Loucy (cell line): ENCODE data around the gene FHAD1.

Experiments used
- H2AFZ ChIP-seq: fragments of 200-600 bp; sonication (generic); 2 replicates; pipeline ENCODE4 v1.6.0; 2016; ENCODE audit warnings: antibody characterized with exemption, mild to moderate bottlenecking, low read length, moderate library complexity
- H3F3A ChIP-seq: fragments of 200-600 bp; 2 replicates; pipeline ENCODE4 v1.6.0; 2016; ENCODE audit warnings: antibody characterized with exemption, low read depth, mild to moderate bottlenecking
- H3K27me3 ChIP-seq: fragments of 200-600 bp; sonication (generic); 2 replicates; pipeline ENCODE4 v1.6.1; 2014; ENCODE audit warnings: low read length, mild to moderate bottlenecking; ENCODE audit not compliant: insufficient read depth, poor library complexity, severe bottlenecking
- H3K36me3 ChIP-seq: fragments of 200-600 bp; sonication (generic); 2 replicates; pipeline ENCODE4 v1.6.1; 2016; ENCODE audit warnings: low read length; ENCODE audit not compliant: insufficient read depth
- H3K4me1 ChIP-seq: fragments of 200-600 bp; sonication (generic); 2 replicates; pipeline ENCODE4 v1.5.1; 2014; ENCODE audit warnings: low read length, mild to moderate bottlenecking; ENCODE audit not compliant: insufficient read depth, poor library complexity, severe bottlenecking
- H3K4me2 ChIP-seq: fragments of 200-600 bp; sonication (generic); 2 replicates; pipeline ENCODE4 v1.6.0; 2014; ENCODE audit warnings: antibody characterized with exemption, low read length, low read depth, mild to moderate bottlenecking; ENCODE audit not compliant: poor library complexity, severe bottlenecking
- H3K4me3 ChIP-seq: fragments of 200-600 bp; sonication (generic); 2 replicates; pipeline ENCODE4 v1.5.1; 2014; ENCODE audit warnings: low read length, mild to moderate bottlenecking, mixed read lengths; ENCODE audit not compliant: poor library complexity, severe bottlenecking
- H3K79me2 ChIP-seq: fragments of 200-600 bp; sonication (generic); 2 replicates; pipeline ENCODE4 v1.6.1; 2014; ENCODE audit warnings: low read length; ENCODE audit not compliant: insufficient read depth
- H3K9ac ChIP-seq: fragments of 200-600 bp; sonication (generic); 2 replicates; pipeline ENCODE4 v1.6.0; 2014; ENCODE audit warnings: mild to moderate bottlenecking, low read depth, low read length, moderate library complexity; ENCODE audit not compliant: poor library complexity, severe bottlenecking
- H3K9me2 ChIP-seq: fragments of 200-600 bp; sonication (generic); replicated peaks from 2 replicates; pipeline ENCODE4 v1.6.1; 2016; ENCODE audit warnings: low read depth, low read length, mixed read lengths
- H3K9me3 ChIP-seq: fragments of 200-600 bp; sonication (generic); 2 replicates; pipeline ENCODE4 v1.6.1; 2014; ENCODE audit warnings: mild to moderate bottlenecking, antibody characterized with exemption, low read length, low read depth; ENCODE audit not compliant: insufficient read depth
- H4K20me1 ChIP-seq: fragments of 200-600 bp; sonication (generic); 2 replicates; pipeline ENCODE4 v1.6.0; 2014; ENCODE audit warnings: antibody characterized with exemption, low read length, mild to moderate bottlenecking; ENCODE audit not compliant: insufficient read depth, poor library complexity, severe bottlenecking
- EZH2phosphoT487 ChIP-seq: fragments of 200-600 bp; IDR thresholded peaks from 2 replicates; pipeline ENCODE4 v1.6.1; 2018; ENCODE audit warnings: antibody characterized with exemption, mild to moderate bottlenecking, moderate library complexity, borderline replicate concordance
- TF ChIP-seq, protein P1 (sequence below): fragments of 200-600 bp; sonication (generic); conservative IDR thresholded peaks from 2 replicates; pipeline ENCODE4 v1.5.1; 2014; ENCODE audit warnings: mild to moderate bottlenecking, antibody characterized with exemption, low read length

The FHAD1 gene

DNA sequence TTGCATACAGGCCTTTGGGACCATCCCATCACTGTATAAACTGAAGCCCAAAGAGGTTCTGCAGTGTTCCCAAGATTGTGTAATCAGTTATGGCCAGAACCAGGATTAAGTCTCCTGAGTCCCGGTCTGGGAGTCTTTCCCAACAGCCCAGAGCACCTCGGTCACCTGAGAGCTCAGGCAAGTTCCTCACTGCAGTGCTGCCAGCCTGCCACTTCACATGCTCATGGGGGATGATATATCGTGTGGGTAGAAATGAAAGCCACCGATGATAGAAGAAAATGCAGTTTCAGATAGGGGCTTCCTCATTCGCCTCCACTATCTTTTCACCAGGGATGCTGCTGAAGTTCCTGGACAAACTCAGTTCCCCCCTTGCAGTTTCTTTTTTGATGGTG lies 30.4 kb downstream of the FHAD1 start:
- no peaks in the 10 kb centered on the region for H3K4me1 ChIP-seq
- H3K9ac ChIP-seq, result no peak overlapping the region
- H3K4me3 ChIP-seq, result no peak overlapping the region
- no peaks in the 10 kb centered on the region for H3F3A ChIP-seq
- H2AFZ ChIP-seq, result no peak overlapping the region
- H3K36me3 ChIP-seq, result no peaks in the 10 kb centered on the region
- H3K9me2 ChIP-seq, result no peaks in the 10 kb centered on the region
- TF ChIP-seq EZH2phosphoT487, result no peak
- H3K79me2 ChIP-seq, result no peaks in the 10 kb centered on the region
- H3K27me3 ChIP-seq, result no peaks in the 10 kb centered on the region
- H3K4me2 ChIP-seq, result no peak overlapping the region
- no peaks in the 10 kb centered on the region for H3K9me3 ChIP-seq
- no peaks in the 10 kb centered on the region for H4K20me1 ChIP-seq

- Histone ChIP-seq H2AFZ (no peak overlapping the region), H4K20me1 (no peaks in the 10 kb centered on the region), H3K9ac (no peak overlapping the region), H3K4me3 (no peak overlapping the region), H3K27me3 (no peaks in the 10 kb centered on the region), H3K36me3 (no peaks in the 10 kb centered on the region), H3K9me3 (no peaks in the 10 kb centered on the region), H3F3A (no peaks in the 10 kb centered on the region), H3K79me2 (no peaks in the 10 kb centered on the region), H3K4me2 (no peak overlapping the region), H3K9me2 (no peaks in the 10 kb centered on the region), H3K4me1 (no peaks in the 10 kb centered on the region)
- TF ChIP-seq, protein P1, sequence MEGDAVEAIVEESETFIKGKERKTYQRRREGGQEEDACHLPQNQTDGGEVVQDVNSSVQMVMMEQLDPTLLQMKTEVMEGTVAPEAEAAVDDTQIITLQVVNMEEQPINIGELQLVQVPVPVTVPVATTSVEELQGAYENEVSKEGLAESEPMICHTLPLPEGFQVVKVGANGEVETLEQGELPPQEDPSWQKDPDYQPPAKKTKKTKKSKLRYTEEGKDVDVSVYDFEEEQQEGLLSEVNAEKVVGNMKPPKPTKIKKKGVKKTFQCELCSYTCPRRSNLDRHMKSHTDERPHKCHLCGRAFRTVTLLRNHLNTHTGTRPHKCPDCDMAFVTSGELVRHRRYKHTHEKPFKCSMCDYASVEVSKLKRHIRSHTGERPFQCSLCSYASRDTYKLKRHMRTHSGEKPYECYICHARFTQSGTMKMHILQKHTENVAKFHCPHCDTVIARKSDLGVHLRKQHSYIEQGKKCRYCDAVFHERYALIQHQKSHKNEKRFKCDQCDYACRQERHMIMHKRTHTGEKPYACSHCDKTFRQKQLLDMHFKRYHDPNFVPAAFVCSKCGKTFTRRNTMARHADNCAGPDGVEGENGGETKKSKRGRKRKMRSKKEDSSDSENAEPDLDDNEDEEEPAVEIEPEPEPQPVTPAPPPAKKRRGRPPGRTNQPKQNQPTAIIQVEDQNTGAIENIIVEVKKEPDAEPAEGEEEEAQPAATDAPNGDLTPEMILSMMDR, result no peak
- TF ChIP-seq EZH2phosphoT487, result no peak
Observed at GRCh38 chr1:15277933-15278332, 30.9 kb downstream of the FHAD1 start.

DNA sequence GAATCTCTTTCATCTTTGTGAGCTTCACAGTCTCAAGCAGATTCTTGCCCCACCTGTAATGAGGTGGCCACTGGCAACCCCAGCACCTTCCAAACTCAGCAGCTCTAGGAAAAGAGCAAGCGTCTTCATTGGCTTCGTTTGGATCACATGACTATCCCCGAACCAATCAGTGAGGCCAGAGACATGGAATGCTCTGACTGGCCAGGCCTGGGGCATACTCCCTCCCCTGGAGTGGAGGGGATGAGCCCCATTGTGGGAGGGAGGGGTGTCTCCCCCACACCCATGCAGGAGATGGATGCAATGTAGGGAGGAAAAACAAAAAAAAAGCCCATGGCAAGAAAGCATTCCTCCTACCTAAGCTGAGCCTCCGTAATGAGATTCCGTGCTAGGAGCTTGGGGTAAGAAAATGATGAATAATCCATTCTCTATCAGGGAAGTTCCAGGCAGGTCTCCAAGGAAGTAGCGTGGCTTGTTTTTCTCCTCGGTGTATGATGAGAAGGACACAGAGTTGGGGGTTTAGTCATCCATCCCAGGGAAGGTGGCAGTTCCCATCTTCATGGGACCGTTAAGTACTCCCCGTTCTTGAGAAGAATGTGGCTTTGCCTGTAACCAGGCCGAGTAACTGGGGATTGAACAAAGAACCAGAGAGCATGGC lies 32.7 kb downstream of the FHAD1 start:
- no peaks in the 10 kb centered on the region for H3K27me3 ChIP-seq
- H3K79me2 ChIP-seq, result no peaks in the 10 kb centered on the region
- H3K36me3 ChIP-seq, result no peaks in the 10 kb centered on the region
- H3F3A ChIP-seq, result no peaks in the 10 kb centered on the region
- H3K4me2 ChIP-seq, result no peak overlapping the region
- no peaks in the 10 kb centered on the region for H3K9me3 ChIP-seq
- no peak overlapping the region for H2AFZ ChIP-seq
- no peak overlapping the region for H3K4me3 ChIP-seq
- no peaks in the 10 kb centered on the region for H3K4me1 ChIP-seq
- no peaks in the 10 kb centered on the region for H4K20me1 ChIP-seq
- no peaks in the 10 kb centered on the region for H3K9me2 ChIP-seq
- no peak for TF ChIP-seq EZH2phosphoT487
- TF ChIP-seq, protein P1, result no peak
- H3K9ac ChIP-seq, result no peak overlapping the region

- H3K4me3 ChIP-seq, result no peak overlapping the region
- H3K9ac ChIP-seq, result no peak overlapping the region
- H3K79me2 ChIP-seq, result no peaks in the 10 kb centered on the region
- H3F3A ChIP-seq, result no peaks in the 10 kb centered on the region
- no peaks in the 10 kb centered on the region for H4K20me1 ChIP-seq
- no peaks in the 10 kb centered on the region for H3K9me2 ChIP-seq
- H3K27me3 ChIP-seq, result no peaks in the 10 kb centered on the region
- no peak overlapping the region for H3K4me2 ChIP-seq
- no peaks in the 10 kb centered on the region for H3K9me3 ChIP-seq
- H2AFZ ChIP-seq, result 0 out of 2 replicates have a peak overlapping the region, but pooled peaks have one; percentile 11
- H3K4me1 ChIP-seq, result no peaks in the 10 kb centered on the region
- H3K36me3 ChIP-seq, result no peaks in the 10 kb centered on the region
- TF ChIP-seq, protein P1, result no peak
- no peak for TF ChIP-seq EZH2phosphoT487
Observed at GRCh38 chr1:15280416-15280815, 33.4 kb downstream of the FHAD1 start.
